ENCODE data around the gene SCN1B.

SCN1B gene

DNA sequence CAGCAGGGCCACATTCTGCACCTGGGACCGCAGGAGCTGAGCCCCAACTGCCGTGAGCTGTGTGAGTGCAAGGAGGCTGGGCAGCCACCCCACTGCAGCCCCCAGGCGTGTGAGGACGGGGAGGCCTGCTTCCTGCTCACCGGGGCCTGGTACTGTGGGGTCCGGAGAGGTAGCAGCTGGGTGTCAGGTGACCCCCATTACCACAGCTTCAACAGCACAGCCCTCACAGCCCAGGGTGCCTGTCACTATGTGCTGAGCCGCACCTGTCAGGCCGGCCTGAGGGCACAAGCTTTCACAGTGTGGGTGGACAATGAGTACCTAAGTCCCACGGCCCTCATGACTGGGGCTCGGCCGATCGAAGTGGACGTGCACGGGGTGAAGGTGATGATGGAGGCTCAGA, 49.6 kb downstream of the SCN1B start:
- no peak for DNase-seq

DNA sequence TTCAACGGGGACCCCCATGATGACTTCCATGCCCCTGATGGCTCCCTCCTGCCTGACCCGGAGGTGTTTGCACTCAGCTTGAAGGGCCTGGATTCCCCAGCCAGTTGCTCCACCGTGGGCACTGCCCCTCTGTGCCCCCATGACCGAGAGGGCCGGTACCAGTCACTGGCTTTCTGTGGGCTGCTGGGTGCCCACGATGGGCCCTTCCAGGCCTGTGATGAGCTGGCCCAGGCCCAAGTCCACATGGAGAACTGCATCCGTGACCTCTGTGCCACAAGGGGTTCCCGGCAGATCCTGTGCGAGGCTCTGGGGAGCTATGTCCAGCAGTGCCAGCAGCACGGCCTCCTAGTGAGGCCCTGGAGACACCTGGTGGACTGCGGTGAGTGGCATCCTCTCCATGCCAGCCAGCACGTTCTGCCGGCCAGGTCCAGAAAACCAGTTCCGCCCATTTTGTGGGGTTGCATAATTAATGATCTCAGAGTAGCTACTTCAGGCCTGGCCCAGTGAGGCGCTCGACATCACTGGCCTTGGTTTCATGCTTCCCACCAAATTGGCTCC, 50.4 kb downstream of the SCN1B start:
- DNase-seq, result no peak

DNA sequence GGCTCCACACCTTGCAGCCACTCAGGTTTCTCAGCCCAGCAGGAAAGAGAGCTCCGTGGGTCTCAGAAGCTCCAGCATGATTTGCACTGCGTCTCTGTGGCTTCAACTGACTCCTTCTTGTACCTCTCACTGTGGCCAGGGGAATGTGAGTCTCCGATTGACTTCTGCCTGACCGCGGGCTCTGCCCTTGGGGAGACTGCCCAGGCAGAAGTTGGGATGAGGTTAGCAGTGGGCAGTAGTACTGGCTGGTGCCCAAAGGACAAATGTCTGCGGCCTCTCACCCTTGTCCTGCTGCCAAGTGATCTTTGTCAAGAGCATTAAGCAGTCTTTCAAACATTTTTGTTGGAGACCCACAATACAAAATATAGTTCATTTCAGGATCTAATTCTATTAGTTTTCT, 50.9 kb downstream of the SCN1B start:
- DNase-seq, result no peak

DNA sequence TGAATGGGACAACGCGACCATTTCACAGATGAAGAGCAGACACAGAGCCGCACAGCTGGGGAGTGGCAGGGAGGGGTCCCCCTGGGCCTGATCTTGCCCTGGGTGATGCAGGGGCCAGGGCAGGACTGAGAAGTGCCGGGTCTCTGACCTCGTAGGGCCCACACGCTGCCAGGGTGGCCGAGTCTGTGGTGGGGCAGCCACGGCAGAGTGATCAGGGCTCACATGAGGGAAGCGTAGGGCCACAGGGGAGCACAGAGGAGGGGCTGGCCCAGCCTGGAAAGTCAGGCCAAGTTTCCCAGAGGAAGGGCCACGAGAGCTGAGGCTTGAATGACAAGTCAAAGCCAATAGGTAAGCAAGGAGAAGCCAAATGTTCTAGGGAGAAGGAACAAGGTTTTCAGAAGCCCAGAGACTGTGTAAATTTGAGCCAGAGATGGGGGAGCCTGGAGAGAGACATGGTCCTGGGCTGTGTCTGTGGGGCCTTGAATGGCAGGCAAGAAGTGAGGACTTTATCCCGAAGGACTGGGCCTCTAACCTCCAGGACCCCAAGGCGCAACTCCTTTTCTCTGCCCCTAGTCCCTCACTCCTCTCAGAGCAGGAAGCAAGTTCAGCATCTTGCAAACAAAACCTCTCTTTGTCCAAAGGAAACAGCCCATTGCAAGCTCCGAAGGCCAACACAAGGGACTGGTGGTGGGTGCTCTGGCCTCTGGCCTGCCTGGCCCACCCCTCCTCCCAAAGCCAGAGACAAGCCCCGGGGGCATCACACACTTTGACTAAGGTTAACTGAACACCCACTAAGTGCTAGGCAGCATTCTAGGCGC, 53.6 kb downstream of the SCN1B start:
- no peak for DNase-seq

DNA sequence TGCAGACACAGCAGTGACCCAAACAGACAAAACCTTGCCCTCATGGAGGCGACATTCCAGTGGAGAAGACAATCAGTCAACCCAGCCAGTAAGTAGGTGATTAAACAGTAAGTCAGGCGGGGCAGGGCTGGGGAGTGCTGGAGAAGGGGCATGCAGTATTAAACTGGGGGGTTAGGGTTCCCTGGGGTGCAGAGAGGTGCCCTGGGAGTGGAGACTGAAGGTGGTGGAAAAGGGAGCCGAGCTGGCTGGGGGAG, 54.2 kb downstream of the SCN1B start:
- no peak for DNase-seq

DNA sequence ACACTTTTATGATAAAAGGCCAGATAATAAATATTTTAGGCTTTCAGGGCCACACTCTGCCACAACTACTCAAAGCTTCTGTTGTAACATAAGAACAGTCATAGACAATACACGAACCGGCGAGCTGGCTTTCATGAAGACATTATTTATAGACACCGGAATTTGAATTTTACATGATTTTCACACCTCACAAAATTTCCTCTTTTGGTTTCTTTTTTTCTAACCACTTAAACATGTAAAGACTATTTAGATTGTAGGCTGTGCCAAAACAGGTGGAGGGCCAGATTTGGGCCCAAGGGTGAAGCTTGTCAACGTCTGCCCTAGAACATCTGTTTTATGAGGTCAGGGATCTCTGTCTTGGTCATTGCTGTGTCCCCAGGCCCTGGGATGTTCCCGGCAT, 55.7 kb downstream of the SCN1B start:
- no peak for DNase-seq

DNA sequence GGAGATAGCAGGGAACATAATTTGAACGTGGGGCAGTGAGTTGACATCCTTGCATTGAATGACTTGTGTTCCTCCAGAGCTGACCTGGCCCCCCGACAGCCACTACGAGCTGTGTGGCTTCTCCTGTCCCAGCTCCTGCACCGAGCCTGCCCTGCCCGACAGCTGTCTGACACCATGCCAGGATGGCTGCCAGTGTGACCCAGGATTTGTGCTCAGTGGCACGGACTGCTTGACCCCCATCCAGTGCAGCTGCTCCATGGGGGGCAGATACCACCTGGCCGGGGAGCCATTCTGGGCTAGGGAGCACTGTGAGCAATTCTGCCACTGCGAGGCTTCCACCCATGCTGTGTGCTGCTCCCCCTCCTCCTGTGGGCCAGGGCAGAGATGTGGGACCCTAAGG, 56.2 kb downstream of the SCN1B start:
- no peak for DNase-seq

DNA sequence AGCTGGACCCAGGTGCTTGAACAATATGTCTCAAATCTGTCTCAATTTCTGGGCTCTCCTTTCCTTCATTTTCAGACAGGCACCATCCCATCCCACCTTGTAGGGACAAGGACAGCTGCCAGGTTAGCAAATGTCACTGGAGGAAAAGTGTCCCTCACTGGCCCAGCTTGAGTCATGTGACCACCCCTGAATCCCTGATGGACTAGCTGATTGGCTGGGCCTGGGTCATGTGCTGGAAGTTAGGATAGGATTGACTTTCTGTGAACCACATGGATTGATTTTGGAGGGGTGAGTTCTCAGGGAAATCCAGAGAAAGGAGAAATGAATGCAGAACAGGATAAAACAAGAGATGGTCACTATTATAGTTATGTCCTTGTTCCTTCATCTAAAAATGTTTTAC, 57.1 kb downstream of the SCN1B start:
- DNase-seq, result no peak

DNA sequence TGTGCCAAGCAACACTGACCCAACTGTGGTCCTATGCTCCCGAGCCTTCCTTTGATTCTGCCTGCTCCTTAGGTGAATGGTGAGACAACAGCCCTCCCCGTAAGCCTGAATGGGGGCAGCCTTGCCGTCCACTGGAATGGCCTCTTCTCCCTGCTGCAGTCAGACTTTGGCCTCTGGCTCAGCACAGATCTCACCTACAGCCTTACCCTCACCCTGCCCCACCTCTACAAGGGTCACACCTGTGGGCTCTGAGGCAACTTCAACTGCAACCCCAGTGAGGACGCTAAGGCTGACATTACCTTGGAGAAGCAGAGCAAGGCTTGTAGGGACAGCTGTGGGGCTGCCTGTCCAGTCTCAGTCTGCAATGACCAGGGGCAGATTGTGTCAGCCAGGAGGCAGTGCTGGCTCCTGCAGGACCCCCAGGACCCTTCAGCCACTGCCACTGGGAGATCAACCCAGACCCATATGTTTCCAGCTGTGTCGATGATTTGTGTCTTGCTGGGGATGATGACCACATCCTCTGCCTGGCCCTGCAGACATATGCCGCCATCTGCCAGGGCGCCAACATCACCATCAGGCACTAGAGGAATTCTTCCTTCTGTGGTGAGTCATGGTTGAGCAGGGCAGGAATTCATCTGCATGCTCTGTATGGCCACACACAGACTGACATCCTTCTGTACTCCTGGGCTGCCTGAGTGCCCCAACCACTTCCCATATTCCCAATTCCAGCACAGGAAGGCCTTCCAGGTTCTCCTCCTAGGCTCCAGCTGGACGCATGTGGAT, 58.1 kb downstream of the SCN1B start:
- DNase-seq, result no peak

DNA sequence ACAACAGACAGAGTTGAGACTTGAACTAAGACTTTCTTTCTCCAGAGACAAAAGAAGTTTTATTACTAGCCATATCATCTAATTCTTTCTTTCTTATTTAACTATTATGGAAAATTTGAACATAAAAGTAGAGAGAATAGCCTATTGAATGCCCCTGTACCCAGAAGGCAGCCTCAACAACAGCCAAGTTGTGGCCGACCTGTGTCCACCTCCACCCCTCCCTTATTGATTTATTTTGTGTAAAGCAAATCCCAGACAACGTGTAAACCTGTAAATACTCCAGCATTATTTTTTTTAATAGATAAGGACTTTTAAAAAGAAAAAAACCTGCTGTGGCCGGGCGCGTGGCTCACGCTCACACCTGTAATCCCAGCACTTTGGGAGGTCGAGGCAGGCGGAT, 59.3 kb downstream of the SCN1B start:
- DNase-seq, result no peak
